Measurements from ENCODE around the gene CHCHD6. TPM values are rescaled to one million over a fixed set of nuclear protein-coding genes. Genes with fewer than 3 reads are reported as not detected.

Gene CHCHD6
- polyA plus RNA-seq, 1 donor from 2014 or later: 102 TPM

DNA sequence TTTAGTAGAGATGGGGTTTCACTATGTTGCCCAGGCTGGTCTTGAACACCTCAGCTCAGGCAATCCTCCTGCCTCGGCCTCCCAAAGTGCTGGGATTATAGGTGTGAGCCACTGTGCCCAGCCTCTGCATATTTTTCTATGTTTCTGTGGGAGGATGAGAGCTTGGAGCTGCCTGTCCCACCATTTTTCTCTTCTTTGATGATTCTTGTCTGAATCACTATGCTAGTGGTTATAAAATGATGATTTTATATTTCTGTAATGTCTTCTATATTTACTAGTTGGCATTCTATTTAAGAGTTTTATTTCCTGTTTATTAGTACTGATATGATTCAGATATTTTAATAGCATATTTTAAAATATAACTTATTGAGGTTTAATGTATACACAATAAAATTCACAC is 69.7 kb downstream of the CHCHD6 start:
- TF ChIP-seq REST (IDR thresholded peaks at IDR 0.05; ENCODE audit: borderline replicate concordance): no peak
- TF ChIP-seq, protein P1, sequence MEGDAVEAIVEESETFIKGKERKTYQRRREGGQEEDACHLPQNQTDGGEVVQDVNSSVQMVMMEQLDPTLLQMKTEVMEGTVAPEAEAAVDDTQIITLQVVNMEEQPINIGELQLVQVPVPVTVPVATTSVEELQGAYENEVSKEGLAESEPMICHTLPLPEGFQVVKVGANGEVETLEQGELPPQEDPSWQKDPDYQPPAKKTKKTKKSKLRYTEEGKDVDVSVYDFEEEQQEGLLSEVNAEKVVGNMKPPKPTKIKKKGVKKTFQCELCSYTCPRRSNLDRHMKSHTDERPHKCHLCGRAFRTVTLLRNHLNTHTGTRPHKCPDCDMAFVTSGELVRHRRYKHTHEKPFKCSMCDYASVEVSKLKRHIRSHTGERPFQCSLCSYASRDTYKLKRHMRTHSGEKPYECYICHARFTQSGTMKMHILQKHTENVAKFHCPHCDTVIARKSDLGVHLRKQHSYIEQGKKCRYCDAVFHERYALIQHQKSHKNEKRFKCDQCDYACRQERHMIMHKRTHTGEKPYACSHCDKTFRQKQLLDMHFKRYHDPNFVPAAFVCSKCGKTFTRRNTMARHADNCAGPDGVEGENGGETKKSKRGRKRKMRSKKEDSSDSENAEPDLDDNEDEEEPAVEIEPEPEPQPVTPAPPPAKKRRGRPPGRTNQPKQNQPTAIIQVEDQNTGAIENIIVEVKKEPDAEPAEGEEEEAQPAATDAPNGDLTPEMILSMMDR (IDR thresholded peaks at IDR 0.05; ENCODE audit: poor library complexity, severe bottlenecking): no peak
- TF ChIP-seq SMC3 (conservative IDR thresholded peaks at IDR 0.05; ENCODE audit: poor library complexity): no peak
- no peak for TF ChIP-seq RAD21 (conservative IDR thresholded peaks at IDR 0.05)
- TF ChIP-seq MXI1 (conservative IDR thresholded peaks at IDR 0.05; ENCODE audit: poor library complexity, severe bottlenecking): no peak
- TF ChIP-seq POLR2AphosphoS5 (IDR thresholded peaks at IDR 0.05): no peak
- Histone ChIP-seq H3K79me2 (replicated peaks; ENCODE audit: insufficient read depth, low read length) (no peaks in the 10 kb centered on the region), H3K9me2 (ENCODE audit: insufficient read depth, low read length) (no peaks in the 10 kb centered on the region), H4K20me1 (ENCODE audit: insufficient read depth) (no peaks in the 10 kb centered on the region), H3K4me2 (ENCODE audit: low read length) (no peak overlapping the region), H3K9ac (ENCODE audit: low read length) (no peak overlapping the region), H3K27ac (ENCODE audit: low read length) (no peak overlapping the region), H3K36me3 (ENCODE audit: insufficient read depth, low read length) (no peaks in the 10 kb centered on the region), H3K9me3 (ENCODE audit: low read length) (no peaks in the 10 kb centered on the region), H3K4me3 (ENCODE audit: low read length) (no peak overlapping the region), H3K27me3 (ENCODE audit: insufficient read depth, low read depth, low read length) (no peaks in the 10 kb centered on the region), H3F3A (ENCODE audit: insufficient read depth, low read length, poor library complexity, severe bottlenecking) (no peaks in the 10 kb centered on the region), H2AFZ (ENCODE audit: low read depth, low read length) (no peak overlapping the region)

DNA sequence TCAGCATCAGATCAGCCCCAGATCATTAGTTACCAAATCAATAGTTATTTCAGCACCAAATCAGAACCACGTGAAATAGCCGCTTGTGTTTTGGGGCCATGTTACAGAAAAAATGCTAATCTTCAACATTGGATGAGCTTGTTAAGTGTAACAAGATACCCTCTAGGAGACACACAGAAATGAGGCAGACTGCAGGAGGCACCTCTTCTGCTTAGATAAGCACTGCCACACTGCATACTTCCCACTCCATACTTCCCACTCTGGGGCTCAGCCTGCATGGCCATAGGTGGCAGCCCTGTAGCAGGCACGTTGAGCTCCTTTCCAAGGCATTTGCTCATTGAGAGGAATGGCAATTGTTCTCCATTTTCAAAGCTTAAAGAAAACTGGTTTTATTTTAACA is 73.3 kb downstream of the CHCHD6 start:
- Histone ChIP-seq H3K27me3 (ENCODE audit: insufficient read depth, low read depth, low read length) (no peaks in the 10 kb centered on the region), H3K36me3 (ENCODE audit: insufficient read depth, low read length) (no peaks in the 10 kb centered on the region), H3K27ac (ENCODE audit: low read length) (no peak overlapping the region), H3K9me2 (ENCODE audit: insufficient read depth, low read length) (no peaks in the 10 kb centered on the region), H3K4me2 (ENCODE audit: low read length) (no peak overlapping the region), H3K9ac (ENCODE audit: low read length) (no peak overlapping the region), H3K9me3 (ENCODE audit: low read length) (no peaks in the 10 kb centered on the region), H3K79me2 (replicated peaks; ENCODE audit: insufficient read depth, low read length) (no peaks in the 10 kb centered on the region), H2AFZ (ENCODE audit: low read depth, low read length) (no peak overlapping the region), H3F3A (ENCODE audit: insufficient read depth, low read length, poor library complexity, severe bottlenecking) (no peaks in the 10 kb centered on the region), H4K20me1 (ENCODE audit: insufficient read depth) (no peaks in the 10 kb centered on the region), H3K4me3 (ENCODE audit: low read length) (no peak overlapping the region)
- TF ChIP-seq RAD21 (conservative IDR thresholded peaks at IDR 0.05) (no peak), REST (IDR thresholded peaks at IDR 0.05; ENCODE audit: borderline replicate concordance) (no peak), MXI1 (conservative IDR thresholded peaks at IDR 0.05; ENCODE audit: poor library complexity, severe bottlenecking) (no peak), EP300 (conservative IDR thresholded peaks at IDR 0.05; ENCODE audit: poor library complexity, severe bottlenecking) (no peak), TAF1 (IDR thresholded peaks at IDR 0.05; ENCODE audit: low read depth) (no peak), POLR2AphosphoS5 (IDR thresholded peaks at IDR 0.05) (no peak), EZH2 (IDR thresholded peaks at IDR 0.05; ENCODE audit: borderline replicate concordance, insufficient read depth, low read length, poor library complexity, severe bottlenecking) (no peak), SMC3 (conservative IDR thresholded peaks at IDR 0.05; ENCODE audit: poor library complexity) (no peak)
- TF ChIP-seq, protein P1 (IDR thresholded peaks at IDR 0.05; ENCODE audit: poor library complexity, severe bottlenecking): no peak

Measured in neural cell (in vitro differentiated cells).